WTC11 (cell line): ENCODE measurements around the gene SYNGR1. TPM values are rescaled to one million over a fixed set of nuclear protein-coding genes. Genes with fewer than 3 reads are reported as not detected.

Source experiments
- CBFB ChIP-seq: sonication (generic); formaldehyde crosslinking; IDR thresholded peaks from 2 replicates; pipeline ENCODE4 v1.8.1; 2022; ENCODE audit warnings: mild to moderate bottlenecking, low read depth, missing genetic modification reagents
- FOXP1 ChIP-seq: sonication (generic); formaldehyde crosslinking; IDR thresholded peaks from 2 replicates; pipeline ENCODE4 v1.8.0; 2022; ENCODE audit warnings: missing genetic modification reagents, mild to moderate bottlenecking, moderate library complexity, borderline replicate concordance
- GABPB1 ChIP-seq: sonication (generic); formaldehyde crosslinking; IDR thresholded peaks from 2 replicates; pipeline ENCODE4 v1.8.1; 2023; ENCODE audit warnings: mild to moderate bottlenecking, missing genetic modification reagents
- PRRX2 ChIP-seq: fragments of 250-450 bp; sonication (Bioruptor Pico); IDR thresholded peaks from 2 replicates; pipeline ENCODE4 v1.8.0; 2021; ENCODE audit warnings: mild to moderate bottlenecking
- RORB ChIP-seq: fragments of 250-450 bp; sonication (Bioruptor Pico); IDR thresholded peaks from 2 replicates; pipeline ENCODE4 v1.9.0; 2021; ENCODE audit warnings: mild to moderate bottlenecking
- ZNF317 ChIP-seq: sonication (generic); formaldehyde crosslinking; IDR thresholded peaks from 2 replicates; pipeline ENCODE4 v1.8.1; 2023; ENCODE audit warnings: low read depth, mild to moderate bottlenecking, moderate library complexity, missing genetic modification reagents, borderline replicate concordance
- ZNF423 ChIP-seq: fragments of 250-450 bp; sonication (Bioruptor Pico); IDR thresholded peaks from 2 replicates; pipeline ENCODE4 v2.1.2; 2022; ENCODE audit warnings: mild to moderate bottlenecking, moderate library complexity
- total RNA-seq: library from RNA; stranded (reverse); gene quantifications from 3 replicates; pipeline ENCODE4 v1.2.3, GENCODE V29; 2021
- TF ChIP-seq, protein P1 (sequence below): sonication (generic); formaldehyde crosslinking; IDR thresholded peaks from 2 replicates; pipeline ENCODE4 v1.8.1; 2023; ENCODE audit warnings: mild to moderate bottlenecking, missing genetic modification reagents
- TF ChIP-seq, protein P2 (sequence below): sonication (generic); formaldehyde crosslinking; IDR thresholded peaks from 2 replicates; pipeline ENCODE4 v1.8.1; 2022; ENCODE audit warnings: mild to moderate bottlenecking, missing genetic modification reagents, moderate library complexity, borderline replicate concordance
- TF ChIP-seq, protein P3 (sequence below): sonication (generic); formaldehyde crosslinking; IDR thresholded peaks from 2 replicates; pipeline ENCODE4 v1.8.0; 2022; ENCODE audit warnings: mild to moderate bottlenecking, missing genetic modification reagents
- TF ChIP-seq, protein P4 (sequence below): fragments of 250-450 bp; sonication (Bioruptor Pico); IDR thresholded peaks from 2 replicates; pipeline ENCODE4 v1.9.0; 2021; ENCODE audit warnings: mild to moderate bottlenecking, borderline replicate concordance
- TF ChIP-seq, protein P5 (sequence below): sonication (generic); formaldehyde crosslinking; IDR thresholded peaks from 2 replicates; pipeline ENCODE4 v1.8.0; 2022; ENCODE audit warnings: mild to moderate bottlenecking, missing genetic modification reagents
- TF ChIP-seq, protein P6 (sequence below): fragments of 250-450 bp; sonication (Bioruptor Pico); IDR thresholded peaks from 2 replicates; pipeline ENCODE4 v1.8.0; 2021; ENCODE audit warnings: mild to moderate bottlenecking
- TF ChIP-seq, protein P7 (sequence below): fragments of 250-450 bp; sonication (Bioruptor Pico); IDR thresholded peaks from 2 replicates; pipeline ENCODE4 v2.1.2; 2022; ENCODE audit warnings: mild to moderate bottlenecking, moderate library complexity

Gene SYNGR1
- total RNA-seq, 1 experiment from 2014 or later = 35.3 TPM

DNA sequence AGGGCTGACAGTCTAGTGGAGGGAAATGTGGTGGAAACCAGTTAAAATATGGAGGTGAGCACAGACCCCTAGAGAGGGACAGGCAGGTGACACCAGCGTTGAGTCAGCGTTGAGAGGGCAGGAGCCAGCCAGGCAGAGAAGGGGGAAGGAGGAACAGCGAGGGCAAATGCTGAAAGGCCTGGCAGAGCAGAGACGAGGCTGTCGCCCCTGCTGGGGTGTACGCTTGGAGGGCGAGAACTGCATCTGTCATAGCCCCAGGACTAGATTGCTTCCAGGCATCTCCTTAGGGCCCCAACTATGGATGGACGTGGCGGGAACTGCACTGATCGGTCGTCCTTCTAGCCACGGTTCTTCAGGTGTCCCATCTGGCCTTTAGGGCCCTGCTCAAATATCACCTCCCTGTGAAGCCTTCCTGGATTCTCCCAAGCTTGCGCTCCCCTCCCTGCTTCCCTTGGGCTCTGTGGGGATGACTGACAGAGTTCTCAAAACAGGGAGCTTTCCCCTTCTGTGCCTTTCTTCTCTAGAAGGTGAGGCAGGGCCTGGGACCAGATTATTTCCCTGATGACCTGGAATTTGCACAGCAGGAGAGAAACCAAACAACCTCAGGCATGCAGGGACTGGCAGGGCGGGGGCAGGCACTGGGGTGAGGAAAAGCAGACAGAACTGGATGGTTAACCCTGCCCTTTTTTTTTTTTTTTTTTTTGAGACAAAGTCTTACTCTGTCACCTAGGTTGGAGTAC lies 11.1 kb downstream of the SYNGR1 start (continued):
- TF ChIP-seq RORB (CRISPR knock-in tag) (no peak), FOXP1 (no peak), GABPB1 (CRISPR knock-in tag) (no peak), ZNF317 (CRISPR knock-in tag) (no peak), ZNF423 (CRISPR knock-in tag) (no peak), PRRX2 (CRISPR knock-in tag) (no peak), CBFB (no peak)
- TF ChIP-seq, protein P1, sequence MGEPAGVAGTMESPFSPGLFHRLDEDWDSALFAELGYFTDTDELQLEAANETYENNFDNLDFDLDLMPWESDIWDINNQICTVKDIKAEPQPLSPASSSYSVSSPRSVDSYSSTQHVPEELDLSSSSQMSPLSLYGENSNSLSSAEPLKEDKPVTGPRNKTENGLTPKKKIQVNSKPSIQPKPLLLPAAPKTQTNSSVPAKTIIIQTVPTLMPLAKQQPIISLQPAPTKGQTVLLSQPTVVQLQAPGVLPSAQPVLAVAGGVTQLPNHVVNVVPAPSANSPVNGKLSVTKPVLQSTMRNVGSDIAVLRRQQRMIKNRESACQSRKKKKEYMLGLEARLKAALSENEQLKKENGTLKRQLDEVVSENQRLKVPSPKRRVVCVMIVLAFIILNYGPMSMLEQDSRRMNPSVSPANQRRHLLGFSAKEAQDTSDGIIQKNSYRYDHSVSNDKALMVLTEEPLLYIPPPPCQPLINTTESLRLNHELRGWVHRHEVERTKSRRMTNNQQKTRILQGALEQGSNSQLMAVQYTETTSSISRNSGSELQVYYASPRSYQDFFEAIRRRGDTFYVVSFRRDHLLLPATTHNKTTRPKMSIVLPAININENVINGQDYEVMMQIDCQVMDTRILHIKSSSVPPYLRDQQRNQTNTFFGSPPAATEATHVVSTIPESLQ = no peak
- TF ChIP-seq, protein P2, sequence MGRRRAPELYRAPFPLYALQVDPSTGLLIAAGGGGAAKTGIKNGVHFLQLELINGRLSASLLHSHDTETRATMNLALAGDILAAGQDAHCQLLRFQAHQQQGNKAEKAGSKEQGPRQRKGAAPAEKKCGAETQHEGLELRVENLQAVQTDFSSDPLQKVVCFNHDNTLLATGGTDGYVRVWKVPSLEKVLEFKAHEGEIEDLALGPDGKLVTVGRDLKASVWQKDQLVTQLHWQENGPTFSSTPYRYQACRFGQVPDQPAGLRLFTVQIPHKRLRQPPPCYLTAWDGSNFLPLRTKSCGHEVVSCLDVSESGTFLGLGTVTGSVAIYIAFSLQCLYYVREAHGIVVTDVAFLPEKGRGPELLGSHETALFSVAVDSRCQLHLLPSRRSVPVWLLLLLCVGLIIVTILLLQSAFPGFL (CRISPR knock-in tag) = no peak
- TF ChIP-seq, protein P3, sequence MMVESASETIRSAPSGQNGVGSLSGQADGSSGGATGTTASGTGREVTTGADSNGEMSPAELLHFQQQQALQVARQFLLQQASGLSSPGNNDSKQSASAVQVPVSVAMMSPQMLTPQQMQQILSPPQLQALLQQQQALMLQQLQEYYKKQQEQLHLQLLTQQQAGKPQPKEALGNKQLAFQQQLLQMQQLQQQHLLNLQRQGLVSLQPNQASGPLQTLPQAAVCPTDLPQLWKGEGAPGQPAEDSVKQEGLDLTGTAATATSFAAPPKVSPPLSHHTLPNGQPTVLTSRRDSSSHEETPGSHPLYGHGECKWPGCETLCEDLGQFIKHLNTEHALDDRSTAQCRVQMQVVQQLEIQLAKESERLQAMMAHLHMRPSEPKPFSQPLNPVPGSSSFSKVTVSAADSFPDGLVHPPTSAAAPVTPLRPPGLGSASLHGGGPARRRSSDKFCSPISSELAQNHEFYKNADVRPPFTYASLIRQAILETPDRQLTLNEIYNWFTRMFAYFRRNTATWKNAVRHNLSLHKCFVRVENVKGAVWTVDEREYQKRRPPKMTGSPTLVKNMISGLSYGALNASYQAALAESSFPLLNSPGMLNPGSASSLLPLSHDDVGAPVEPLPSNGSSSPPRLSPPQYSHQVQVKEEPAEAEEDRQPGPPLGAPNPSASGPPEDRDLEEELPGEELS (CRISPR knock-in tag) = no peak
- TF ChIP-seq, protein P4, sequence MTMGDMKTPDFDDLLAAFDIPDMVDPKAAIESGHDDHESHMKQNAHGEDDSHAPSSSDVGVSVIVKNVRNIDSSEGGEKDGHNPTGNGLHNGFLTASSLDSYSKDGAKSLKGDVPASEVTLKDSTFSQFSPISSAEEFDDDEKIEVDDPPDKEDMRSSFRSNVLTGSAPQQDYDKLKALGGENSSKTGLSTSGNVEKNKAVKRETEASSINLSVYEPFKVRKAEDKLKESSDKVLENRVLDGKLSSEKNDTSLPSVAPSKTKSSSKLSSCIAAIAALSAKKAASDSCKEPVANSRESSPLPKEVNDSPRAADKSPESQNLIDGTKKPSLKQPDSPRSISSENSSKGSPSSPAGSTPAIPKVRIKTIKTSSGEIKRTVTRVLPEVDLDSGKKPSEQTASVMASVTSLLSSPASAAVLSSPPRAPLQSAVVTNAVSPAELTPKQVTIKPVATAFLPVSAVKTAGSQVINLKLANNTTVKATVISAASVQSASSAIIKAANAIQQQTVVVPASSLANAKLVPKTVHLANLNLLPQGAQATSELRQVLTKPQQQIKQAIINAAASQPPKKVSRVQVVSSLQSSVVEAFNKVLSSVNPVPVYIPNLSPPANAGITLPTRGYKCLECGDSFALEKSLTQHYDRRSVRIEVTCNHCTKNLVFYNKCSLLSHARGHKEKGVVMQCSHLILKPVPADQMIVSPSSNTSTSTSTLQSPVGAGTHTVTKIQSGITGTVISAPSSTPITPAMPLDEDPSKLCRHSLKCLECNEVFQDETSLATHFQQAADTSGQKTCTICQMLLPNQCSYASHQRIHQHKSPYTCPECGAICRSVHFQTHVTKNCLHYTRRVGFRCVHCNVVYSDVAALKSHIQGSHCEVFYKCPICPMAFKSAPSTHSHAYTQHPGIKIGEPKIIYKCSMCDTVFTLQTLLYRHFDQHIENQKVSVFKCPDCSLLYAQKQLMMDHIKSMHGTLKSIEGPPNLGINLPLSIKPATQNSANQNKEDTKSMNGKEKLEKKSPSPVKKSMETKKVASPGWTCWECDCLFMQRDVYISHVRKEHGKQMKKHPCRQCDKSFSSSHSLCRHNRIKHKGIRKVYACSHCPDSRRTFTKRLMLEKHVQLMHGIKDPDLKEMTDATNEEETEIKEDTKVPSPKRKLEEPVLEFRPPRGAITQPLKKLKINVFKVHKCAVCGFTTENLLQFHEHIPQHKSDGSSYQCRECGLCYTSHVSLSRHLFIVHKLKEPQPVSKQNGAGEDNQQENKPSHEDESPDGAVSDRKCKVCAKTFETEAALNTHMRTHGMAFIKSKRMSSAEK = no peak
- TF ChIP-seq, protein P5, sequence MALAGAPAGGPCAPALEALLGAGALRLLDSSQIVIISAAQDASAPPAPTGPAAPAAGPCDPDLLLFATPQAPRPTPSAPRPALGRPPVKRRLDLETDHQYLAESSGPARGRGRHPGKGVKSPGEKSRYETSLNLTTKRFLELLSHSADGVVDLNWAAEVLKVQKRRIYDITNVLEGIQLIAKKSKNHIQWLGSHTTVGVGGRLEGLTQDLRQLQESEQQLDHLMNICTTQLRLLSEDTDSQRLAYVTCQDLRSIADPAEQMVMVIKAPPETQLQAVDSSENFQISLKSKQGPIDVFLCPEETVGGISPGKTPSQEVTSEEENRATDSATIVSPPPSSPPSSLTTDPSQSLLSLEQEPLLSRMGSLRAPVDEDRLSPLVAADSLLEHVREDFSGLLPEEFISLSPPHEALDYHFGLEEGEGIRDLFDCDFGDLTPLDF (CRISPR knock-in tag) = no peak
- TF ChIP-seq, protein P6, sequence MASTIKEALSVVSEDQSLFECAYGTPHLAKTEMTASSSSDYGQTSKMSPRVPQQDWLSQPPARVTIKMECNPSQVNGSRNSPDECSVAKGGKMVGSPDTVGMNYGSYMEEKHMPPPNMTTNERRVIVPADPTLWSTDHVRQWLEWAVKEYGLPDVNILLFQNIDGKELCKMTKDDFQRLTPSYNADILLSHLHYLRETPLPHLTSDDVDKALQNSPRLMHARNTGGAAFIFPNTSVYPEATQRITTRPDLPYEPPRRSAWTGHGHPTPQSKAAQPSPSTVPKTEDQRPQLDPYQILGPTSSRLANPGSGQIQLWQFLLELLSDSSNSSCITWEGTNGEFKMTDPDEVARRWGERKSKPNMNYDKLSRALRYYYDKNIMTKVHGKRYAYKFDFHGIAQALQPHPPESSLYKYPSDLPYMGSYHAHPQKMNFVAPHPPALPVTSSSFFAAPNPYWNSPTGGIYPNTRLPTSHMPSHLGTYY = no peak
- TF ChIP-seq, protein P7, sequence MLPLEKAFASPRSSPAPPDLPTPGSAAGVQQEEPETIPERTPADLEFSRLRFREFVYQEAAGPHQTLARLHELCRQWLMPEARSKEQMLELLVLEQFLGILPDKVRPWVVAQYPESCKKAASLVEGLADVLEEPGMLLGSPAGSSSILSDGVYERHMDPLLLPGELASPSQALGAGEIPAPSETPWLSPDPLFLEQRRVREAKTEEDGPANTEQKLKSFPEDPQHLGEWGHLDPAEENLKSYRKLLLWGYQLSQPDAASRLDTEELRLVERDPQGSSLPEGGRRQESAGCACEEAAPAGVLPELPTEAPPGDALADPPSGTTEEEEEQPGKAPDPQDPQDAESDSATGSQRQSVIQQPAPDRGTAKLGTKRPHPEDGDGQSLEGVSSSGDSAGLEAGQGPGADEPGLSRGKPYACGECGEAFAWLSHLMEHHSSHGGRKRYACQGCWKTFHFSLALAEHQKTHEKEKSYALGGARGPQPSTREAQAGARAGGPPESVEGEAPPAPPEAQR (CRISPR knock-in tag) = no peak
